Trophoblast cell (in vitro differentiated cells and primary cell): ENCODE results near the gene SPATA6.

Experiments
- DNase-seq, 2 donors: peaks; one replicate each; pipeline ENCODE4 v3.0.0-alpha.2; 2016
- H2AFZ ChIP-seq: 2 replicates; pipeline ENCODE4 v1.6.1; 2013; ENCODE audit warnings: low read length, moderate library complexity, mild to moderate bottlenecking; ENCODE audit not compliant: insufficient read depth, poor library complexity
- H2AK5ac ChIP-seq: 2 replicates; pipeline ENCODE4 v1.6.1; 2013; ENCODE audit warnings: mild to moderate bottlenecking, low read length
- H2BK120ac ChIP-seq: 2 replicates; pipeline ENCODE4 v1.6.1; 2013; ENCODE audit warnings: low read length, mild to moderate bottlenecking, moderate library complexity; ENCODE audit not compliant: insufficient read depth, poor library complexity
- H2BK12ac ChIP-seq: 2 replicates; pipeline ENCODE4 v1.6.1; 2013; ENCODE audit warnings: mild to moderate bottlenecking, low read length, moderate library complexity
- H2BK5ac ChIP-seq: 2 replicates; pipeline ENCODE4 v1.6.1; 2013; ENCODE audit warnings: low read length, low read depth, moderate library complexity, mild to moderate bottlenecking; ENCODE audit not compliant: poor library complexity
- H3K14ac ChIP-seq: 2 replicates; pipeline ENCODE4 v1.6.1; 2013; ENCODE audit warnings: mild to moderate bottlenecking, low read length
- H3K18ac ChIP-seq: 2 replicates; pipeline ENCODE4 v1.6.1; 2013; ENCODE audit warnings: mild to moderate bottlenecking, low read length
- H3K23ac ChIP-seq: 2 replicates; pipeline ENCODE4 v1.6.1; 2013; ENCODE audit warnings: low read length
- H3K27ac ChIP-seq: 2 replicates; pipeline ENCODE4 v1.5.1; 2013; ENCODE audit warnings: low read depth, mild to moderate bottlenecking, inconsistent platforms, low read length, moderate library complexity
- H3K27me3 ChIP-seq: 2 replicates; pipeline ENCODE4 v1.6.1; 2013; ENCODE audit warnings: inconsistent platforms, mild to moderate bottlenecking, low read length, moderate library complexity; ENCODE audit not compliant: insufficient read depth
- H3K36me3 ChIP-seq, 2 experiments: 1 replicate in 1 of 2; 2 replicates in 1 of 2; pipeline ENCODE4 v1.6.1; 2013; ENCODE audit warnings: low read length in 2 of 2, mild to moderate bottlenecking in 2 of 2, moderate library complexity in 1 of 2; ENCODE audit not compliant: insufficient read depth in 2 of 2, control insufficient read depth in 1 of 2
- H3K4ac ChIP-seq: 2 replicates; pipeline ENCODE4 v1.6.1; 2013; ENCODE audit warnings: low read depth, mild to moderate bottlenecking, low read length, moderate library complexity
- H3K4me1 ChIP-seq, 2 experiments: 1 replicate in 1 of 2; 2 replicates in 1 of 2; pipeline ENCODE4 v1.6.1; 2013; ENCODE audit warnings: low read length in 2 of 2, mild to moderate bottlenecking in 2 of 2, moderate library complexity in 1 of 2; ENCODE audit not compliant: insufficient read depth in 2 of 2, control insufficient read depth in 1 of 2
- H3K4me2 ChIP-seq: 2 replicates; pipeline ENCODE4 v1.6.1; 2013; ENCODE audit warnings: inconsistent platforms, mild to moderate bottlenecking, low read length, moderate library complexity
- H3K4me3 ChIP-seq: 2 replicates; pipeline ENCODE4 v1.5.1; 2013; ENCODE audit warnings: mild to moderate bottlenecking, low read depth, low read length, inconsistent platforms
- H3K79me1 ChIP-seq: one replicate; pipeline ENCODE4 v1.6.1; 2013; ENCODE audit warnings: low read length
- H3K79me2 ChIP-seq: 2 replicates; pipeline ENCODE4 v1.6.1; 2013; ENCODE audit warnings: low read length, mild to moderate bottlenecking; ENCODE audit not compliant: control insufficient read depth, insufficient read depth, poor library complexity
- H3K9ac ChIP-seq: 2 replicates; pipeline ENCODE4 v1.6.1; 2013; ENCODE audit warnings: mild to moderate bottlenecking, low read length
- H3K9me3 ChIP-seq: 2 replicates; pipeline ENCODE4 v1.6.1; 2013; ENCODE audit warnings: low read depth, mild to moderate bottlenecking, control low read depth, inconsistent platforms, low read length; ENCODE audit not compliant: insufficient read depth
- H4K12ac ChIP-seq: 2 replicates; pipeline ENCODE4 v1.6.1; 2013; ENCODE audit warnings: low read depth, mild to moderate bottlenecking, low read length, moderate library complexity
- H4K8ac ChIP-seq: 2 replicates; pipeline ENCODE4 v1.6.1; 2013; ENCODE audit warnings: low read depth, mild to moderate bottlenecking, low read length, moderate library complexity
- H4K91ac ChIP-seq: one replicate; pipeline ENCODE4 v1.6.1; 2013; ENCODE audit warnings: low read depth, mild to moderate bottlenecking, low read length, moderate library complexity
- WGBS: extraction: QIAGEN DNeasy Blood & Tissue Kit; methylation state at CpG from one replicate; pipeline ENCODE4 v1.1.7; 2013; ENCODE audit warnings: missing lambda C conversion rate; ENCODE audit not compliant: insufficient read length, insufficient coverage; ENCODE audit errors: extremely low coverage; 5-methylcytosine and 5-hydroxymethylcytosine counted together

Gene SPATA6

DNA sequence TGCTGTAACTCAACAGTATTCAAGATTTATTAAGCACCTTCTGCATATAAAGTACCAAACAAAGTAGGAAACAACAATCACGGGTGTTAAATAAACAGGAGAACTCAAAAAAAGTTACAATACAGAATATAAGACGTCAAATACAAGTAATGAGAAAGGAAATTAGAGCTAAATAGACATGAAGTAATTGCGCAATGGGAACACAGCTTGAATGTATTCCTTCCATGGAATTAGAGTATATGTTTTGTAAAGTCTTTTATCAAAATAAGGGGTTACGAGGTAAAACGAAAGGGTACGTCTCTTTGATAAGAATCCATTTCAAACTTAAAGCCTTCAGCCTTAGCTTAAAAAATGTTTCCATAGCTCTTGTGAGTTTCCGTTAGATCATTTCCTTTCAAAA is 109.1 kb downstream of the SPATA6 start:
- Histone ChIP-seq H2AFZ (no peak overlapping the region), H2BK12ac (no peak overlapping the region), H4K8ac (no peak overlapping the region), H3K36me3 (no peaks in the 10 kb centered on the region), H3K23ac (no peak overlapping the region), H3K27ac (no peak overlapping the region), H4K12ac (no peak overlapping the region), H3K14ac (no peak overlapping the region), H3K4me3 (no peak overlapping the region), H3K4ac (no peak overlapping the region), H3K79me2 (no peaks in the 10 kb centered on the region), H3K18ac (no peak overlapping the region), H4K91ac (no peak overlapping the region), H3K79me1 (no peaks in the 10 kb centered on the region), H3K9me3 (no peaks in the 10 kb centered on the region), H2BK5ac (no peak overlapping the region), H3K4me2 (no peak overlapping the region), H3K27me3 (no peaks in the 10 kb centered on the region), H2AK5ac (no peak overlapping the region), H3K4me1 (no peaks in the 10 kb centered on the region), H2BK120ac (no peak overlapping the region), H3K9ac (no peak overlapping the region)
- WGBS = no CpG with 5 or more reads among the region's 7 CpGs
- no peak for DNase-seq

GRCh38 chr1:48356901-48357300 is 115.1 kb downstream of the SPATA6 start:
- Histone ChIP-seq H2BK12ac (no peak overlapping the region), H3K27me3 (no peaks in the 10 kb centered on the region), H4K91ac (no peak overlapping the region), H2AFZ (no peak overlapping the region), H3K9ac (no peak overlapping the region), H3K23ac (no peak overlapping the region), H2AK5ac (no peak overlapping the region), H2BK120ac (no peak overlapping the region), H3K4me1 (no peaks in the 10 kb centered on the region), H3K4me2 (no peak overlapping the region), H2BK5ac (no peak overlapping the region), H3K79me2 (no peaks in the 10 kb centered on the region), H3K36me3 (no peaks in the 10 kb centered on the region), H3K18ac (no peak overlapping the region), H3K14ac (no peak overlapping the region), H3K27ac (no peak overlapping the region), H3K79me1 (no peaks in the 10 kb centered on the region), H4K8ac (no peak overlapping the region), H3K4me3 (no peak overlapping the region), H4K12ac (no peak overlapping the region), H3K9me3 (no peaks in the 10 kb centered on the region), H3K4ac (no peak overlapping the region)
- no peak for DNase-seq

GRCh38 chr1:48344373-48344772 is 127.6 kb downstream of the SPATA6 start:
- H4K91ac ChIP-seq = no peak overlapping the region
- no peak overlapping the region for H3K27ac ChIP-seq
- no peaks in the 10 kb centered on the region for H3K36me3 ChIP-seq
- no peak overlapping the region for H3K9ac ChIP-seq
- no peak overlapping the region for H3K4me3 ChIP-seq
- no peak overlapping the region for H2BK5ac ChIP-seq
- no peaks in the 10 kb centered on the region for H3K9me3 ChIP-seq
- no peak overlapping the region for H3K18ac ChIP-seq
- H3K4me2 ChIP-seq = no peak overlapping the region
- no peaks in the 10 kb centered on the region for H3K79me1 ChIP-seq
- H4K12ac ChIP-seq = no peak overlapping the region
- H3K4me1 ChIP-seq = no peaks in the 10 kb centered on the region
- WGBS = no CpG with 5 or more reads among the region's 4 CpGs
- H2AK5ac ChIP-seq = no peak overlapping the region
- no peak overlapping the region for H3K14ac ChIP-seq
- no peaks in the 10 kb centered on the region for H3K79me2 ChIP-seq
- H2AFZ ChIP-seq = no peak overlapping the region
- no peak overlapping the region for H2BK12ac ChIP-seq
- H4K8ac ChIP-seq = no peak overlapping the region
- no peak overlapping the region for H2BK120ac ChIP-seq
- no peak overlapping the region for H3K23ac ChIP-seq
- DNase-seq = no peak
- H3K27me3 ChIP-seq = no peaks in the 10 kb centered on the region
- no peak overlapping the region for H3K4ac ChIP-seq

- Histone ChIP-seq H4K12ac (no peak overlapping the region), H3K27ac (no peak overlapping the region), H3K23ac (no peak overlapping the region), H2BK12ac (no peak overlapping the region), H2AK5ac (no peak overlapping the region), H3K79me2 (no peaks in the 10 kb centered on the region), H3K4me3 (no peak overlapping the region), H3K79me1 (no peaks in the 10 kb centered on the region), H4K8ac (no peak overlapping the region), H3K9me3 (no peaks in the 10 kb centered on the region), H3K4me1 (no peaks in the 10 kb centered on the region), H3K4ac (no peak overlapping the region), H2BK5ac (no peak overlapping the region), H3K18ac (no peak overlapping the region), H3K27me3 (no peaks in the 10 kb centered on the region), H4K91ac (no peak overlapping the region), H3K36me3 (no peaks in the 10 kb centered on the region), H2AFZ (no peak overlapping the region), H3K14ac (no peak overlapping the region), H3K4me2 (no peak overlapping the region), H3K9ac (no peak overlapping the region), H2BK120ac (no peak overlapping the region)
- DNase-seq = peak; percentile 0 to 42
- no CpG with 5 or more reads among the region's 3 CpGs for WGBS
Measured at GRCh38 chr1:48341221-48341620, 130.8 kb downstream of the SPATA6 start.
